ENCODE measurements around the gene ZNF701.
A peak's percentile ranks its signal among the peaks of the same experiment; 100 is the strongest.

DNA sequence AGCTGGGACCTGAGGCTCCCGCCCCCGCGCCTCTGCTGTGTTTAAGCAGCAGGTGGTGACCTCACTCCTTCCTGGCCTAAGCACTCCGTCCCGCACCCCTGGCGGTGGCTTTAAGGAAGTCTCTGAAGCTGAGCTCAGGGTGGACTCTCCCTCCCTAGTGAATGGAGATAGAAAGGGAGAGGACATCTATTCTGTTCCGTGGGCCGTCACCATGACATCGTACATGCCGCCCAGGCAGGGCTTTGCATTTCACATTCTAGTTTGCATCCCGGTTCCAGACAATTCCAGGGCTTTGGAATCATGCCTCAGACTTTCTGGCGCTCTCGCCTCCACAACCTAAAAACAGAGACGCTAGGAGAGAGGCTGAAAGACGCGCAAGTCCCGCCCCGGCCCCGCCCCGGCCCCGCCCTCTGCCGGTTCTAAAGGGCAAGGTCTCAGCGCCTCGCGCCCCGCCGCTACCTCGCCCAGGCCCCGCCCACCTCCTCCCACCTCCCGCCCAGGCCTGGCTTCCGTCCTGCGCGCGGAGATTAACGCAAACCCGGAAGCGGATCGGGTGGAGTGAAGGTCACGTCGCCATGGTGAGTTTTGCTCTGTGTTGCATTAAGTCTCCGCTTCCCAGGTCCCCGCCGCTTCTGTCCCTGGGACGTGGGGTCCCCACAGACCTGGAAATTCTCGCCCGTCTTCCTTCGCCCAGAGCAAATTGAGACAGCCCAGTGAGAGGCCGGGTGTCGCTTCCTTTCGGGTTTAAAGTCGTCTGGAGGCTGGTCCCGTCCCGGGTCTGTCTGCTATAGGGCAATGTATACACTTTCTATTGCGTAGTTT lies 42.7 kb upstream of the ZNF701 start, which contains the start of gene ZNF808:
- peak; percentile 60 for TF ChIP-seq CTCF (IDR thresholded peaks at IDR 0.05; ENCODE audit: low read depth, low read length, poor library complexity, severe bottlenecking)
- TF ChIP-seq EZH2phosphoT487 (IDR thresholded peaks at IDR 0.05; ENCODE audit: borderline replicate concordance, low read length): no peak
